SU-DHL-6 (cell line): ENCODE results near the gene TOMM7.
A peak's percentile ranks its signal among the peaks of the same experiment; 100 is the strongest.

Experiments used
- H2AFZ ChIP-seq: fragments of 200-600 bp; sonication (generic); 2 replicates; pipeline ENCODE4 v1.6.1; 2014; ENCODE audit warnings: low read depth, mild to moderate bottlenecking, moderate library complexity, mixed read lengths, antibody characterized with exemption, low read length; ENCODE audit not compliant: severe bottlenecking
- H3F3A ChIP-seq: fragments of 200-600 bp; shearing (Covaris generic); 2 replicates; pipeline ENCODE4 v1.6.0; 2016; ENCODE audit warnings: antibody characterized with exemption, mild to moderate bottlenecking; ENCODE audit not compliant: insufficient read depth
- H3K27ac ChIP-seq: fragments of 200-600 bp; sonication (generic); 2 replicates; pipeline ENCODE4 v1.5.1; 2016; ENCODE audit warnings: low read depth, mild to moderate bottlenecking, low read length, moderate library complexity, mixed read lengths
- H3K27me3 ChIP-seq: fragments of 200-600 bp; sonication (generic), shearing (Covaris generic); 2 replicates; pipeline ENCODE4 v1.6.0; 2014; ENCODE audit warnings: mild to moderate bottlenecking, low read length
- H3K36me3 ChIP-seq: fragments of 200-600 bp; sonication (generic); 2 replicates; pipeline ENCODE4 v1.6.1; 2014; ENCODE audit warnings: mild to moderate bottlenecking, low read length, mixed read lengths
- H3K4me2 ChIP-seq: fragments of 300-600, 200-600 bp; shearing (Covaris generic), sonication (generic); 2 replicates; pipeline ENCODE4 v1.6.0; 2014; ENCODE audit warnings: low read length, low read depth, mild to moderate bottlenecking; ENCODE audit not compliant: poor library complexity, severe bottlenecking
- H3K4me3 ChIP-seq: fragments of 200-600 bp; sonication (generic); 2 replicates; pipeline ENCODE4 v1.5.1; 2014; ENCODE audit warnings: antibody characterized with exemption, low read length, mild to moderate bottlenecking, mixed read lengths; ENCODE audit not compliant: insufficient read depth, poor library complexity, severe bottlenecking
- H3K79me2 ChIP-seq: fragments of 200-600 bp; sonication (generic); 2 replicates; pipeline ENCODE4 v1.6.1; 2014; ENCODE audit warnings: mild to moderate bottlenecking, low read length, moderate library complexity; ENCODE audit not compliant: insufficient read depth
- H3K9ac ChIP-seq: fragments of 200-600 bp; sonication (generic); 2 replicates; pipeline ENCODE4 v1.7.0; 2014; ENCODE audit warnings: mild to moderate bottlenecking, low read length
- H3K9me2 ChIP-seq: fragments of 200-600 bp; sonication (generic); replicated peaks from 2 replicates; pipeline ENCODE4 v1.6.1; 2014; ENCODE audit warnings: low read length; ENCODE audit not compliant: insufficient read depth
- H3K9me3 ChIP-seq: fragments of 200-600 bp; sonication (generic); 2 replicates; pipeline ENCODE4 v1.6.1; 2014; ENCODE audit warnings: low read length, mixed read lengths; ENCODE audit not compliant: insufficient read depth
- H4K20me1 ChIP-seq: fragments of 200-600 bp; sonication (generic); 2 replicates; pipeline ENCODE4 v1.6.1; 2014; ENCODE audit warnings: low read depth, mild to moderate bottlenecking, antibody characterized with exemption, low read length, moderate library complexity, mixed read lengths
- CTCF ChIP-seq: fragments of 200-600 bp; sonication (generic); IDR thresholded peaks from one replicate; pipeline ENCODE4 v1.5.1; 2017; ENCODE audit warnings: antibody characterized with exemption, mild to moderate bottlenecking, low read length, moderate library complexity; ENCODE audit not compliant: insufficient read depth, poor library complexity, severe bottlenecking
- EZH2phosphoT487 ChIP-seq: fragments of 200-600 bp; sonication (generic), shearing (Covaris generic); conservative IDR thresholded peaks from 2 replicates; pipeline ENCODE4 v1.6.1; 2018; ENCODE audit warnings: mild to moderate bottlenecking, antibody characterized with exemption, low read length, moderate library complexity, mixed read lengths

TOMM7 gene

GRCh38 chr7:22856416-22856815, 33.8 kb upstream of the TOMM7 start:
- peak overlapping the region; percentile 79 for H3K27ac ChIP-seq
- no peaks in the 10 kb centered on the region for H3K9me2 ChIP-seq
- H3K79me2 ChIP-seq: peaks cover 26% of the 10 kb centered on the region
- H3K4me3 ChIP-seq: peak overlapping the region; percentile 99
- H3K27me3 ChIP-seq: no peaks in the 10 kb centered on the region
- peaks cover 42% of the 10 kb centered on the region for H3K36me3 ChIP-seq
- H3K9me3 ChIP-seq: no peaks in the 10 kb centered on the region
- no peaks in the 10 kb centered on the region for H4K20me1 ChIP-seq
- no peak overlapping the region for H2AFZ ChIP-seq
- TF ChIP-seq CTCF (no peak), EZH2phosphoT487 (no peak)
- H3K9ac ChIP-seq: peak overlapping the region; percentile 99
- peak overlapping the region; percentile 95 for H3K4me2 ChIP-seq
- peaks cover 64% of the 10 kb centered on the region for H3F3A ChIP-seq

- H2AFZ ChIP-seq: no peak overlapping the region
Observed at GRCh38 chr7:22855049-22855392, 32.4 kb upstream of the TOMM7 start.

GRCh38 chr7:22854158-22855048, 31.8 kb upstream of the TOMM7 start:
- Histone ChIP-seq H3K36me3 (peaks cover 24% of the 10 kb centered on the region), H3K9me2 (no peaks in the 10 kb centered on the region), H2AFZ (peak overlapping the region; percentile 79), H3F3A (peaks cover 44% of the 10 kb centered on the region), H3K79me2 (peaks cover 26% of the 10 kb centered on the region), H3K4me3 (peak overlapping the region; percentile 99), H3K4me2 (peak overlapping the region; percentile 95), H3K27me3 (no peaks in the 10 kb centered on the region), H3K27ac (peak overlapping the region; percentile 79), H4K20me1 (no peaks in the 10 kb centered on the region), H3K9me3 (no peaks in the 10 kb centered on the region), H3K9ac (peak overlapping the region; percentile 99)
- TF ChIP-seq CTCF (peak; percentile 16), EZH2phosphoT487 (no peak)

More at GRCh38 chr7:22855049-22855392, 32.4 kb upstream of the TOMM7 start:
- H3K27ac ChIP-seq: peak overlapping the region; percentile 79
- no peaks in the 10 kb centered on the region for H3K27me3 ChIP-seq
- peak overlapping the region; percentile 99 for H3K4me3 ChIP-seq
- peaks cover 29% of the 10 kb centered on the region for H3K36me3 ChIP-seq
- no peaks in the 10 kb centered on the region for H3K9me3 ChIP-seq
- H3K9ac ChIP-seq: peak overlapping the region; percentile 99
- peaks cover 50% of the 10 kb centered on the region for H3F3A ChIP-seq
- H3K9me2 ChIP-seq: no peaks in the 10 kb centered on the region
- H4K20me1 ChIP-seq: no peaks in the 10 kb centered on the region
- peaks cover 26% of the 10 kb centered on the region for H3K79me2 ChIP-seq
- TF ChIP-seq CTCF: peak; percentile 14
- TF ChIP-seq EZH2phosphoT487: no peak
- peak overlapping the region; percentile 95 for H3K4me2 ChIP-seq
